GM19351 (cell line): ENCODE data around the gene NEURL1.
"Not testable (repeated sequence)": the region's sequence is repeated elsewhere in the genome, so short reads cannot be mapped to it uniquely, and the experiment has no call there.

Source experiments
- ATAC-seq: cut with Tn5 transposase; IDR thresholded peaks from one replicate; pipeline ENCODE4 v1.9.1; 2021; ENCODE audit warnings: mild to moderate bottlenecking, moderate library complexity; ENCODE audit not compliant: unreplicated experiment

NEURL1 gene

GRCh38 chr10:103492655-103493261 lies 747 bp upstream of the NEURL1 start:
- ATAC-seq, result no peak

- ATAC-seq, result no peak
Measured at GRCh38 chr10:103493916-103494877, 692 bp downstream of the NEURL1 start.

- ATAC-seq, result no peak
Measured at GRCh38 chr10:103495321-103495720, 1.8 kb downstream of the NEURL1 start.

- no peak for ATAC-seq
Measured at GRCh38 chr10:103497161-103497915, 3.8 kb downstream of the NEURL1 start.

GRCh38 chr10:103498936-103499638 lies 5.6 kb downstream of the NEURL1 start:
- ATAC-seq, result no peak

GRCh38 chr10:103499881-103500280 lies 6.4 kb downstream of the NEURL1 start:
- ATAC-seq, result no peak

GRCh38 chr10:103500481-103500880 lies 7.0 kb downstream of the NEURL1 start:
- ATAC-seq, result no peak

GRCh38 chr10:103501186-103501585 lies 7.7 kb downstream of the NEURL1 start:
- ATAC-seq, result no peak

GRCh38 chr10:103502849-103503660 lies 9.6 kb downstream of the NEURL1 start:
- no peak for ATAC-seq

- ATAC-seq, result not testable (repeated sequence)
Measured at GRCh38 chr10:103503777-103504176, 10.3 kb downstream of the NEURL1 start.

GRCh38 chr10:103504181-103504783 lies 10.8 kb downstream of the NEURL1 start:
- ATAC-seq, result no peak

- ATAC-seq, result no peak
Measured at GRCh38 chr10:103506061-103506460, 12.6 kb downstream of the NEURL1 start.

GRCh38 chr10:103507235-103508191 lies 14.0 kb downstream of the NEURL1 start:
- no peak for ATAC-seq

- ATAC-seq, result no peak
Measured at GRCh38 chr10:103510046-103510685, 16.7 kb downstream of the NEURL1 start.

- ATAC-seq, result no peak
Measured at GRCh38 chr10:103510791-103511752, 17.6 kb downstream of the NEURL1 start.

GRCh38 chr10:103512166-103512565 lies 18.7 kb downstream of the NEURL1 start:
- no peak for ATAC-seq
